Endothelial cell of umbilical vein (primary cell): ENCODE results near the gene TUNAR. TPM values are rescaled to one million over a fixed set of nuclear protein-coding genes. Genes with fewer than 3 reads are reported as not detected.

Experiments
- BruUV-seq: library from RNA; stranded (reverse); fragments of 400-500 nt; replicated peaks from 2 replicates; lab custom pipeline; 2021; lab: Mats Ljungman, UMichigan
- CTCF ChIA-PET: fragments of 300-600, 350-600 bp; sonication (Branson Sonifier 250); formaldehyde crosslinking; loops from one replicate; lab custom pipeline; 2021; ENCODE audit warnings: antibody characterized with exemption, inconsistent platforms; lab: Charles Lee
- POLR2A ChIA-PET: fragments of 300-600, 350-600 bp; sonication (Branson Sonifier 250); formaldehyde crosslinking; loops from one replicate; lab custom pipeline; 2021; ENCODE audit warnings: antibody characterized with exemption, inconsistent platforms; lab: Charles Lee
- DNase-seq: peaks from one replicate; pipeline ENCODE4 v3.0.0-alpha.2; 2011; ENCODE audit warnings: low read depth, low spot score
- FAIRE-seq: peaks from 2 replicates; lab custom pipeline; 2011; peaks lifted over from hg19 to GRCh38; lab: Jason Lieb, UNC
- H2AFZ ChIP-seq: 2 replicates; pipeline ENCODE4 v1.6.0; 2012; ENCODE audit warnings: low read depth, low read length, control low read depth, inconsistent platforms
- H3K27ac ChIP-seq: 2 replicates; pipeline ENCODE4 v1.5.1; 2011; ENCODE audit warnings: low read depth, mild to moderate bottlenecking, control low read depth, low read length, moderate library complexity; ENCODE audit not compliant: insufficient read depth
- H3K27me3 ChIP-seq, 2 experiments: 2 replicates each; pipeline versions ENCODE4 v1.6.0 to v1.6.1; 2011; ENCODE audit warnings: low read length in 2 of 2, mixed read lengths in 1 of 2; ENCODE audit not compliant: control insufficient read depth in 2 of 2, insufficient read depth in 2 of 2
- H3K36me3 ChIP-seq, 2 experiments: 2 replicates in 1 of 2; 3 replicates in 1 of 2; pipeline ENCODE4 v1.5.1; 2011; ENCODE audit warnings: low read length in 2 of 2, mild to moderate bottlenecking in 1 of 2, moderate library complexity in 1 of 2; ENCODE audit not compliant: control insufficient read depth in 2 of 2, insufficient read depth in 2 of 2; ENCODE audit errors: extremely low read depth in 1 of 2
- H3K4me1 ChIP-seq: 3 replicates; pipeline ENCODE4 v1.5.1; 2011; ENCODE audit warnings: mild to moderate bottlenecking, low read length; ENCODE audit not compliant: control insufficient read depth, insufficient read depth; ENCODE audit errors: extremely low read depth
- H3K4me2 ChIP-seq: 2 replicates; pipeline ENCODE4 v1.6.1; 2011; ENCODE audit warnings: low read length, control low read depth, mixed read lengths; ENCODE audit not compliant: insufficient read depth
- H3K4me3 ChIP-seq, 3 experiments: fragments of 200-600 bp in 1 of 3; sonication (generic), shearing (Covaris generic) in 1 of 3; replicated peaks in 1 of 3; 2 replicates each; pipeline ENCODE4 v1.5.1; 2011 to 2016; ENCODE audit warnings: control low read depth in 3 of 3, low read length in 3 of 3, mild to moderate bottlenecking in 2 of 3, inconsistent platforms in 1 of 3, low read depth in 1 of 3, moderate library complexity in 1 of 3; ENCODE audit not compliant: insufficient read depth in 1 of 3
- H3K79me2 ChIP-seq: 2 replicates; pipeline ENCODE4 v1.6.0; 2012; ENCODE audit warnings: low read length, inconsistent platforms; ENCODE audit not compliant: control insufficient read depth, insufficient read depth
- H3K9ac ChIP-seq: replicated peaks from 2 replicates; pipeline ENCODE3; 2011; ENCODE audit warnings: low read length, control low read depth; ENCODE audit not compliant: insufficient read depth; ENCODE audit errors: extremely low read depth
- H3K9me1 ChIP-seq: replicated peaks from 3 replicates; pipeline ENCODE4 v1.6.0; 2011; ENCODE audit warnings: mild to moderate bottlenecking, low read length; ENCODE audit not compliant: control insufficient read depth, insufficient read depth; ENCODE audit errors: extremely low read depth
- H3K9me3 ChIP-seq: replicated peaks from 2 replicates; pipeline ENCODE4 v1.5.1; 2012; ENCODE audit warnings: low read length, inconsistent platforms; ENCODE audit not compliant: control insufficient read depth, insufficient read depth
- H4K20me1 ChIP-seq: replicated peaks from 2 replicates; pipeline ENCODE3; 2011; ENCODE audit warnings: mild to moderate bottlenecking, low read length; ENCODE audit not compliant: control insufficient read depth, insufficient read depth; ENCODE audit errors: extremely low read depth
- EZH2 ChIP-seq: IDR thresholded peaks from 2 replicates; pipeline ENCODE4 v1.6.1; 2012; ENCODE audit warnings: borderline replicate concordance, low read depth, mild to moderate bottlenecking, moderate library complexity, low read length, inconsistent platforms; ENCODE audit not compliant: severe bottlenecking
- FOS ChIP-seq: IDR thresholded peaks from 2 replicates; pipeline ENCODE4 v1.6.1; 2011; ENCODE audit warnings: mild to moderate bottlenecking, low read length, moderate library complexity, borderline replicate concordance; ENCODE audit not compliant: insufficient read depth
- GATA2 ChIP-seq: IDR thresholded peaks from 2 replicates; pipeline ENCODE4 v1.7.0; 2011; ENCODE audit warnings: low read depth, mild to moderate bottlenecking, moderate library complexity, mixed read lengths, low read length; ENCODE audit not compliant: insufficient read length, insufficient read depth
- JUN ChIP-seq: IDR thresholded peaks from 2 replicates; pipeline ENCODE4 v1.6.1; 2011; ENCODE audit warnings: borderline replicate concordance, low read depth; ENCODE audit not compliant: insufficient read length, insufficient read depth
- MAX ChIP-seq: IDR thresholded peaks from 2 replicates; pipeline ENCODE4 v1.6.1; 2011; ENCODE audit not compliant: insufficient read depth, insufficient read length
- MYC ChIP-seq: IDR thresholded peaks from one replicate; pipeline ENCODE4 v1.6.1; 2011; ENCODE audit warnings: mild to moderate bottlenecking, low read depth, low read length
- POLR2A ChIP-seq: IDR thresholded peaks from 2 replicates; pipeline ENCODE4 v1.6.1; 2012; ENCODE audit warnings: low read depth, mild to moderate bottlenecking, control low read depth, low read length
- POLR2AphosphoS5 ChIP-seq: IDR thresholded peaks from 2 replicates; pipeline ENCODE4 v1.6.1; 2012; ENCODE audit warnings: low read depth, mild to moderate bottlenecking, control low read depth, low read length, moderate library complexity; ENCODE audit not compliant: insufficient read depth
- dilution Hi-C: fragments of 300-500 bp; cut with MboI; formaldehyde crosslinking; loops from one replicate; pipeline ENCODE4 v1.15.0; 2019; ENCODE audit warnings: low sequenced_read_pairs; ENCODE audit not compliant: extremely low pct_ligation_motif_present
- intact Hi-C: fragments of 100-400 bp; cut with micrococcal nuclease; formaldehyde crosslinking; loops from one replicate; pipeline ENCODE4 v1.10.0; 2022
- polyA plus RNA-seq, 4 experiments: library from polyadenylated mRNA; depleted of rRNA in 3 of 4; stranded (reverse) in 3 of 4; unstranded in 1 of 4; fragments of >200 nt; gene quantifications; 2 replicates each; pipeline versions ENCODE4 v1.2.1 to v1.2.3, GENCODE V29; 2011 to 2012; ENCODE audit warnings: missing spikeins in 1 of 4
- total RNA-seq: library from RNA; stranded (reverse); gene quantifications from 2 replicates; pipeline ENCODE4 v1.2.3, GENCODE V29; 2021
- TF ChIP-seq, protein P1 (sequence below), 2 donors: IDR thresholded peaks; 1 replicate in 1 of 2; 2 replicates in 1 of 2; pipeline ENCODE4 v1.5.1; 2011; ENCODE audit warnings: low read length in 2 of 2, mild to moderate bottlenecking in 2 of 2, moderate library complexity in 2 of 2, control low read depth in 1 of 2, inconsistent platforms in 1 of 2, low read depth in 1 of 2; ENCODE audit not compliant: insufficient read depth in 1 of 2; ENCODE audit errors: extremely low read depth in 1 of 2

Gene TUNAR
- total and polyA plus RNA-seq, 2 donors (not counting 3 experiments of a cell fraction or from before 2014, with no cell fraction given), result not detected

- Histone ChIP-seq H4K20me1 (no peaks in the 10 kb centered on the region), H3K9ac (no peak overlapping the region), H3K27me3 (no peaks in the 10 kb centered on the region), H3K36me3 (no peaks in the 10 kb centered on the region), H3K79me2 (no peaks in the 10 kb centered on the region), H3K27ac (no peak overlapping the region), H3K4me2 (no peak overlapping the region), H2AFZ (no peak overlapping the region), H3K4me3 (no peak overlapping the region), H3K4me1 (no peaks in the 10 kb centered on the region), H3K9me1 (no peaks in the 10 kb centered on the region), H3K9me3 (no peaks in the 10 kb centered on the region)
- TF ChIP-seq, protein P1, sequence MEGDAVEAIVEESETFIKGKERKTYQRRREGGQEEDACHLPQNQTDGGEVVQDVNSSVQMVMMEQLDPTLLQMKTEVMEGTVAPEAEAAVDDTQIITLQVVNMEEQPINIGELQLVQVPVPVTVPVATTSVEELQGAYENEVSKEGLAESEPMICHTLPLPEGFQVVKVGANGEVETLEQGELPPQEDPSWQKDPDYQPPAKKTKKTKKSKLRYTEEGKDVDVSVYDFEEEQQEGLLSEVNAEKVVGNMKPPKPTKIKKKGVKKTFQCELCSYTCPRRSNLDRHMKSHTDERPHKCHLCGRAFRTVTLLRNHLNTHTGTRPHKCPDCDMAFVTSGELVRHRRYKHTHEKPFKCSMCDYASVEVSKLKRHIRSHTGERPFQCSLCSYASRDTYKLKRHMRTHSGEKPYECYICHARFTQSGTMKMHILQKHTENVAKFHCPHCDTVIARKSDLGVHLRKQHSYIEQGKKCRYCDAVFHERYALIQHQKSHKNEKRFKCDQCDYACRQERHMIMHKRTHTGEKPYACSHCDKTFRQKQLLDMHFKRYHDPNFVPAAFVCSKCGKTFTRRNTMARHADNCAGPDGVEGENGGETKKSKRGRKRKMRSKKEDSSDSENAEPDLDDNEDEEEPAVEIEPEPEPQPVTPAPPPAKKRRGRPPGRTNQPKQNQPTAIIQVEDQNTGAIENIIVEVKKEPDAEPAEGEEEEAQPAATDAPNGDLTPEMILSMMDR (IDR thresholded peaks at IDR 0.05; ENCODE audit: extremely low read depth in 1 of 2, insufficient read depth in 1 of 2, low read depth in 1 of 2, low read length in 2 of 2), result no peak
- TF ChIP-seq MAX (no peak), POLR2A (no peak), FOS (no peak), GATA2 (no peak), EZH2 (no peak), POLR2AphosphoS5 (no peak), MYC (no peak), JUN (no peak)
- intact Hi-C loops (no loop called here), dilution Hi-C loops (no loop called here)
- FAIRE-seq, result no peak
- ChIA-PET CTCF (no interaction called here), POLR2A (no interaction called here)
- no TSS peak for BruUV-seq
- no peak for DNase-seq
Measured at GRCh38 chr14:95885278-95885677, 8.6 kb downstream of the TUNAR start.
